ENCODE results near the gene TAS1R3.

GRCh38 chr1:1296070-1297061 is 34.7 kb upstream of the TAS1R3 start:
- TF ChIP-seq, protein P1, sequence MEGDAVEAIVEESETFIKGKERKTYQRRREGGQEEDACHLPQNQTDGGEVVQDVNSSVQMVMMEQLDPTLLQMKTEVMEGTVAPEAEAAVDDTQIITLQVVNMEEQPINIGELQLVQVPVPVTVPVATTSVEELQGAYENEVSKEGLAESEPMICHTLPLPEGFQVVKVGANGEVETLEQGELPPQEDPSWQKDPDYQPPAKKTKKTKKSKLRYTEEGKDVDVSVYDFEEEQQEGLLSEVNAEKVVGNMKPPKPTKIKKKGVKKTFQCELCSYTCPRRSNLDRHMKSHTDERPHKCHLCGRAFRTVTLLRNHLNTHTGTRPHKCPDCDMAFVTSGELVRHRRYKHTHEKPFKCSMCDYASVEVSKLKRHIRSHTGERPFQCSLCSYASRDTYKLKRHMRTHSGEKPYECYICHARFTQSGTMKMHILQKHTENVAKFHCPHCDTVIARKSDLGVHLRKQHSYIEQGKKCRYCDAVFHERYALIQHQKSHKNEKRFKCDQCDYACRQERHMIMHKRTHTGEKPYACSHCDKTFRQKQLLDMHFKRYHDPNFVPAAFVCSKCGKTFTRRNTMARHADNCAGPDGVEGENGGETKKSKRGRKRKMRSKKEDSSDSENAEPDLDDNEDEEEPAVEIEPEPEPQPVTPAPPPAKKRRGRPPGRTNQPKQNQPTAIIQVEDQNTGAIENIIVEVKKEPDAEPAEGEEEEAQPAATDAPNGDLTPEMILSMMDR (conservative IDR thresholded peaks at IDR 0.05 in 1 of 2, IDR thresholded peaks at IDR 0.05 in 1 of 2; ENCODE audit: extremely low read depth in 1 of 2, insufficient read depth in 1 of 2, low read depth in 1 of 2, low read length in 2 of 2), result no peak
- no peak for TF ChIP-seq EZH2 (IDR thresholded peaks at IDR 0.05; ENCODE audit: borderline replicate concordance, low read length)
